ENCODE data around the gene GPC3.

GRCh38 chrX:133992882-133993281 lies 7.5 kb upstream of the GPC3 start:
- TF ChIP-seq CTCF (IDR thresholded peaks at IDR 0.05) (no peak), POLR2A (IDR thresholded peaks at IDR 0.05) (no peak)
